Measurements from ENCODE around the gene IL22RA1. TPM values are rescaled to one million over a fixed set of nuclear protein-coding genes. Genes with fewer than 3 reads are reported as not detected.

Gene IL22RA1
- total RNA-seq, 1 experiment from 2014 or later = 5.0 TPM

DNA sequence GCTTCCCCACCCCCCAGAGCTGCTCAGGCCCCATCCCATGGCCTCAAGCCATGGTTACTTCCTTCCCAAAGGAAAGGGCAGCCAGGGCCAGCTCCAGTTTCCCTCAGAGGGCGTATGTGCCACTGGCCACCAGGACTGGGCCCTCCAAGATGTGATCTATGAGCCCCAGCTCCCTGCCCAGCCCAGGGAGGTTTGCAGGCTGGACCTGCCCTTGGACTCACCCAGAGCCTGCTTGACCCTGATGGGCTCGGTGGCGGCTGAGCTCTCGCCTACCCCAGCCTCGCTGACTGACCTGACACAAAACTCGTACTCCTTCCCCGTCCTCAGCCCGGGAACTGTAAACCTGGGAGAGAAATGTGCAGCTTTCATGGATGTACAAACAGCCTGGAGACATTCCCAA lies 60.6 kb downstream of the IL22RA1 start:
- ChIA-PET CTCF (no interaction called here), POLR2A (ENCODE audit: unreplicated experiment) (no interaction called here)
- TF ChIP-seq CTCF (conservative IDR thresholded peaks at IDR 0.05) (no peak), EZH2 (IDR thresholded peaks at IDR 0.05; ENCODE audit: low read depth) (no peak)
- H3K4me3 ChIP-seq = no peak overlapping the region
- H3K36me3 ChIP-seq (ENCODE audit: low read depth) = no peaks in the 10 kb centered on the region
- no peaks in the 10 kb centered on the region for H3K79me2 ChIP-seq (ENCODE audit: low read depth)
- no peak overlapping the region for H2AFZ ChIP-seq
- DNase-seq = no peak
- H3F3A ChIP-seq (ENCODE audit: insufficient read depth, low read depth) = no peaks in the 10 kb centered on the region
- BruUV-seq (replicated peaks) = no TSS peak
- intact Hi-C loops (cut with micrococcal nuclease; ENCODE audit: unreplicated experiment) = no loop called here
- H3K4me1 ChIP-seq (replicated peaks; ENCODE audit: insufficient read depth) = no peaks in the 10 kb centered on the region
- no peaks in the 10 kb centered on the region for H4K20me1 ChIP-seq (ENCODE audit: insufficient read depth)
- no peak overlapping the region for H3K27ac ChIP-seq
- no peaks in the 10 kb centered on the region for H3K9me2 ChIP-seq (ENCODE audit: insufficient read depth)
- H3K4me2 ChIP-seq = no peak overlapping the region
- no peaks in the 10 kb centered on the region for H3K27me3 ChIP-seq (ENCODE audit: insufficient read depth, low read depth)
- no peaks in the 10 kb centered on the region for H3K9me3 ChIP-seq (ENCODE audit: insufficient read depth, low read depth)

GRCh38 chr1:24081190-24081589 lies 61.8 kb downstream of the IL22RA1 start:
- intact Hi-C loops (cut with micrococcal nuclease; ENCODE audit: unreplicated experiment) = no loop called here
- no TSS peak for BruUV-seq (replicated peaks)
- CTCF ChIA-PET = no interaction called here

GRCh38 chr1:24080131-24080530 lies 62.8 kb downstream of the IL22RA1 start:
- Histone ChIP-seq H3K4me2 (no peak overlapping the region), H3K36me3 (ENCODE audit: low read depth) (no peaks in the 10 kb centered on the region), H4K20me1 (ENCODE audit: insufficient read depth) (no peaks in the 10 kb centered on the region), H3K27ac (no peak overlapping the region), H3K9me3 (ENCODE audit: insufficient read depth, low read depth) (no peaks in the 10 kb centered on the region), H3K9me2 (ENCODE audit: insufficient read depth) (no peaks in the 10 kb centered on the region), H3K4me3 (no peak overlapping the region), H2AFZ (no peak overlapping the region), H3F3A (ENCODE audit: insufficient read depth, low read depth) (no peaks in the 10 kb centered on the region), H3K27me3 (ENCODE audit: insufficient read depth, low read depth) (no peaks in the 10 kb centered on the region), H3K4me1 (replicated peaks; ENCODE audit: insufficient read depth) (no peaks in the 10 kb centered on the region), H3K79me2 (ENCODE audit: low read depth) (no peaks in the 10 kb centered on the region)
- CTCF ChIA-PET = interaction anchor here (0.6 kb wide), 1 partner anchor 20 kb away, joined by 4 read pairs; no protein-coding TSS in a partner anchor
- POLR2A ChIA-PET (ENCODE audit: unreplicated experiment) = no interaction called here
- BruUV-seq (replicated peaks) = no TSS peak
- TF ChIP-seq EZH2 (IDR thresholded peaks at IDR 0.05; ENCODE audit: low read depth) (no peak), CTCF (conservative IDR thresholded peaks at IDR 0.05) (no peak)
- intact Hi-C loops (cut with micrococcal nuclease; ENCODE audit: unreplicated experiment) = no loop called here
- DNase-seq = no peak

More at GRCh38 chr1:24081190-24081589, 61.8 kb downstream of the IL22RA1 start:
- POLR2A ChIA-PET (ENCODE audit: unreplicated experiment) = no interaction called here
- no peaks in the 10 kb centered on the region for H3F3A ChIP-seq (ENCODE audit: insufficient read depth, low read depth)
- no peaks in the 10 kb centered on the region for H3K9me2 ChIP-seq (ENCODE audit: insufficient read depth)
- no peaks in the 10 kb centered on the region for H3K79me2 ChIP-seq (ENCODE audit: low read depth)
- H3K9me3 ChIP-seq (ENCODE audit: insufficient read depth, low read depth) = no peaks in the 10 kb centered on the region
- no peak for TF ChIP-seq CTCF (conservative IDR thresholded peaks at IDR 0.05)
- no peak for TF ChIP-seq EZH2 (IDR thresholded peaks at IDR 0.05; ENCODE audit: low read depth)
- no peaks in the 10 kb centered on the region for H3K36me3 ChIP-seq (ENCODE audit: low read depth)
- no peak for DNase-seq
- no peak overlapping the region for H3K4me3 ChIP-seq
- H3K27me3 ChIP-seq (ENCODE audit: insufficient read depth, low read depth) = no peaks in the 10 kb centered on the region
- no peaks in the 10 kb centered on the region for H4K20me1 ChIP-seq (ENCODE audit: insufficient read depth)
- no peak overlapping the region for H2AFZ ChIP-seq
- H3K4me1 ChIP-seq (replicated peaks; ENCODE audit: insufficient read depth) = no peaks in the 10 kb centered on the region
- no peak overlapping the region for H3K4me2 ChIP-seq
- H3K27ac ChIP-seq = no peak overlapping the region
